GM12878 (cell line): ENCODE data around the gene IQGAP3. TPM values are rescaled to one million over a fixed set of nuclear protein-coding genes. Genes with fewer than 3 reads are reported as not detected.

Source experiments
- ATAC-seq: fragments of 200-7000 bp; cut with Tn5 transposase; 3 replicates; pipeline ENCODE4 v1.9.1; 2020; ENCODE audit warnings: mild to moderate bottlenecking, moderate library complexity
- Bru-seq: library from RNA; stranded (reverse); fragments of 400-500 nt; gene quantifications from one replicate; lab custom pipeline; 2021; lab: Mats Ljungman, UMichigan
- BruChase-seq, 2 experiments: library from RNA; stranded (reverse); fragments of 400-500 nt; gene quantifications; one replicate each; lab custom pipeline; 2021; lab: Mats Ljungman, UMichigan
- BruUV-seq: library from RNA; stranded (reverse); fragments of 400-500 nt; replicated peaks from 2 replicates; lab custom pipeline; 2021; lab: Mats Ljungman, UMichigan
- CTCF ChIA-PET: fragments of 300-600 bp; sonication (Branson Sonifier 250); formaldehyde crosslinking; extraction: SDS; loops from one replicate; lab custom pipeline; 2021; ENCODE audit warnings: inconsistent platforms; lab: Yijun Ruan, JAX
- POLR2A ChIA-PET: fragments of 350-600 bp; formaldehyde crosslinking; extraction: SDS; loops from one replicate; lab custom pipeline; 2021; ENCODE audit warnings: inconsistent platforms; lab: Charles Lee
- RAD21 ChIA-PET: fragments of 300-600 bp; sonication (Branson Sonifier 250); formaldehyde crosslinking; loops from one replicate; lab custom pipeline; 2023; ENCODE audit warnings: antibody characterized with exemption; ENCODE audit not compliant: unreplicated experiment; lab: Charles Lee
- SMC1A ChIA-PET: fragments of 300-600 bp; sonication (Branson Sonifier 250); formaldehyde crosslinking; loops from one replicate; lab custom pipeline; 2023; ENCODE audit not compliant: unreplicated experiment, uncharacterized antibody; lab: Charles Lee
- DNase-seq: peaks from one replicate; pipeline ENCODE4 v3.0.0-alpha.2; 2011; ENCODE audit warnings: low read depth, low spot score
- FAIRE-seq: peaks from 3 replicates; lab custom pipeline; 2011; peaks lifted over from hg19 to GRCh38; lab: Jason Lieb, UNC
- H2AFZ ChIP-seq: 2 replicates; pipeline ENCODE4 v1.6.0; 2011; ENCODE audit warnings: low read depth, low read length, control low read depth; ENCODE audit not compliant: control insufficient read depth
- H3K27ac ChIP-seq: 2 replicates; pipeline ENCODE4 v1.5.1; 2011; ENCODE audit warnings: control low read depth; ENCODE audit not compliant: control insufficient read depth, insufficient read depth
- H3K27me3 ChIP-seq, 2 experiments: replicated peaks in 1 of 2; 2 replicates each; pipeline versions ENCODE4 v1.6.0 to v1.6.1; 2011; ENCODE audit warnings: low read length in 1 of 2; ENCODE audit not compliant: control insufficient read depth in 2 of 2, insufficient read depth in 2 of 2
- H3K36me3 ChIP-seq, 2 experiments: 2 replicates each; pipeline ENCODE4 v1.5.1; 2011; ENCODE audit warnings: low read length in 1 of 2; ENCODE audit not compliant: control insufficient read depth in 2 of 2, insufficient read depth in 2 of 2
- H3K4me1 ChIP-seq: 2 replicates; pipeline ENCODE4 v1.6.1; 2011; ENCODE audit warnings: mild to moderate bottlenecking, low read length, moderate library complexity, mixed read lengths; ENCODE audit not compliant: control insufficient read depth, insufficient read depth
- H3K4me2 ChIP-seq: 2 replicates; pipeline ENCODE4 v1.6.0; 2011; ENCODE audit warnings: control low read depth; ENCODE audit not compliant: control insufficient read depth, insufficient read depth
- H3K4me3 ChIP-seq: fragments of 200-600 bp; sonication (generic); 2 replicates; pipeline ENCODE4 v1.5.1; 2016
- H3K79me2 ChIP-seq: 2 replicates; pipeline ENCODE4 v1.6.0; 2011; ENCODE audit warnings: low read length; ENCODE audit not compliant: control insufficient read depth, insufficient read depth
- H3K9ac ChIP-seq: 2 replicates; pipeline ENCODE4 v1.8.0; 2011; ENCODE audit warnings: low read length, control low read depth, mixed read lengths; ENCODE audit not compliant: control insufficient read depth, insufficient read depth
- H3K9me3 ChIP-seq: replicated peaks from 3 replicates; pipeline ENCODE4 v1.5.1; 2011; ENCODE audit warnings: mild to moderate bottlenecking, low read length; ENCODE audit not compliant: control insufficient read depth, insufficient read depth
- H4K20me1 ChIP-seq: 2 replicates; pipeline ENCODE4 v1.6.0; 2011; ENCODE audit not compliant: control insufficient read depth, insufficient read depth
- CHD1 ChIP-seq: IDR thresholded peaks from 2 replicates; pipeline ENCODE4 v1.6.1; 2012; ENCODE audit warnings: low read depth, low read length, improper control_type of control experiment
- DPF2 ChIP-seq: fragments of 450-650 bp; IDR thresholded peaks from 2 replicates; pipeline ENCODE4 v1.6.1; 2017; ENCODE audit warnings: mild to moderate bottlenecking
- ETV6 ChIP-seq, 2 experiments: fragments of 450-650 bp in 1 of 2; IDR thresholded peaks in 1 of 2; conservative IDR thresholded peaks in 1 of 2; 2 replicates each; pipeline ENCODE4 v1.6.1; 2014; ENCODE audit warnings: antibody characterized with exemption in 1 of 2, borderline replicate concordance in 1 of 2, low read depth in 1 of 2, mild to moderate bottlenecking in 1 of 2, moderate library complexity in 1 of 2
- HSF1 ChIP-seq: fragments of 150-350 bp; IDR thresholded peaks from 2 replicates; pipeline ENCODE4 v1.6.1; 2014; ENCODE audit warnings: mild to moderate bottlenecking, low read depth, low read length
- JUNB ChIP-seq: IDR thresholded peaks from 2 replicates; pipeline ENCODE4 v1.6.1; 2016; ENCODE audit warnings: antibody characterized with exemption, mild to moderate bottlenecking
- JUND ChIP-seq: IDR thresholded peaks from 2 replicates; pipeline ENCODE4 v1.6.1; 2012; ENCODE audit warnings: low read depth, mild to moderate bottlenecking, low read length, improper control_type of control experiment, moderate library complexity
- MTA3 ChIP-seq: IDR thresholded peaks from 2 replicates; pipeline ENCODE4 v1.6.1; 2012; ENCODE audit warnings: low read length, inconsistent platforms, borderline replicate concordance
- SIN3A ChIP-seq: IDR thresholded peaks from 2 replicates; pipeline ENCODE4 v1.6.1; 2012; ENCODE audit warnings: low read depth, low read length, improper control_type of control experiment
- SMC3 ChIP-seq: IDR thresholded peaks from 2 replicates; pipeline ENCODE4 v1.6.1; 2011; ENCODE audit warnings: low read length, improper control_type of control experiment, borderline replicate concordance
- TCF12 ChIP-seq: IDR thresholded peaks from 2 replicates; pipeline ENCODE4 v1.6.1; 2011; ENCODE audit warnings: low read depth, mild to moderate bottlenecking, low read length
- ZNF24 ChIP-seq: fragments of 450-650 bp; IDR thresholded peaks from 2 replicates; pipeline ENCODE4 v1.6.1; 2017; ENCODE audit warnings: antibody characterized with exemption, mild to moderate bottlenecking
- ZNF622 ChIP-seq: fragments of 450-650 bp; IDR thresholded peaks from 2 replicates; pipeline ENCODE4 v1.6.1; 2017; ENCODE audit warnings: mild to moderate bottlenecking, inconsistent platforms
- ZNF687 ChIP-seq: fragments of 450-650 bp; IDR thresholded peaks from 2 replicates; pipeline ENCODE4 v1.6.1; 2017; ENCODE audit warnings: mild to moderate bottlenecking, moderate library complexity
- ZZZ3 ChIP-seq: IDR thresholded peaks from 2 replicates; pipeline ENCODE4 v1.6.1; 2011; ENCODE audit warnings: low read depth; ENCODE audit not compliant: control insufficient read depth, insufficient read length
- WGBS: methylation state at CpG from one replicate; pipeline ENCODE4 v1.1.6; 2016; ENCODE audit warnings: low lambda C conversion rate; ENCODE audit not compliant: insufficient replicate concordance, insufficient coverage; ENCODE audit errors: missing lambda C conversion rate; 5-methylcytosine and 5-hydroxymethylcytosine counted together
- in situ Hi-C: fragments of 300-500 bp; cut with MboI; formaldehyde crosslinking; loops from 9 replicates; pipeline ENCODE4 v1.14.3; 2018; ENCODE audit warnings: mixed read lengths
- intact Hi-C: fragments of 100-400 bp; cut with micrococcal nuclease; formaldehyde crosslinking; loops from one replicate; pipeline ENCODE4 v1.14.2; 2022; ENCODE audit not compliant: unreplicated experiment
- long read RNA-seq, 2 experiments: library from polyadenylated mRNA; unstranded; transcript quantifications; one replicate each; pipeline ENCODE4 v2.0.0, GENCODE V29; 2019 to 2020
- polyA minus RNA-seq, 3 experiments: library from RNA; depleted of rRNA, polyadenylated mRNA; stranded (reverse); fragments of >200 nt; gene quantifications; 2 replicates each; pipeline ENCODE4 v1.2.3, GENCODE V29; 2011
- polyA plus RNA-seq, 11 experiments: library from polyadenylated mRNA; depleted of rRNA in 4 of 11; unstranded in 6 of 11; stranded (reverse) in 5 of 11; fragments of >200 nt; fragmentation: Nextera tagmentation in 4 of 11; fragmentation: Illumina TruSeq in 1 of 11; extraction: Ambion mirVana in 4 of 11; extraction: Trizol in 1 of 11; gene quantifications; 1 replicate in 1 of 11; 2 replicates in 10 of 11; pipeline versions ENCODE4 v1.2.1 to v1.2.3, GENCODE V29; 2011 to 2016; ENCODE audit warnings: inconsistent platforms in 2 of 11, missing spikeins in 2 of 11, low read depth in 1 of 11
- total RNA-seq, 4 experiments: library from RNA; depleted of rRNA in 3 of 4; stranded (reverse); fragments of >200 nt in 3 of 4; fragmentation: Illumina TruSeq in 1 of 4; extraction: Trizol in 1 of 4; gene quantifications; 2 replicates each; pipeline versions ENCODE4 v1.2.1 to v1.2.3, GENCODE V29; 2013 to 2021

Gene IQGAP3
- total RNA-seq (2013; cell fraction: nucleolus; rRNA removed), result 18.5 and 21.9 TPM in 2 replicates
- total RNA-seq (2014; rRNA removed) (7.6 and 8.9 TPM in 2 replicates), total RNA-seq (2014; rRNA removed; fragmentation: Illumina TruSeq; extraction: Trizol) (5.1 and 6.4 TPM in 2 replicates), total RNA-seq (2021) (10.5 and 11.3 TPM in 2 replicates), polyA plus RNA-seq (2011; rRNA removed) (4.9 and 8.1 TPM in 2 replicates), polyA plus RNA-seq (2014; fragmentation: Illumina TruSeq; extraction: Trizol) (4.4 and 7.1 TPM in 2 replicates), polyA plus RNA-seq (2014; fragmentation: Nextera tagmentation; extraction: Ambion mirVana) (1 to 10 TPM; 1.1 to 1.2 TPM), polyA plus RNA-seq (2014; rRNA removed) (10.5 and 10.7 TPM in 2 replicates), polyA plus RNA-seq (2016; fragmentation: Nextera tagmentation; extraction: Ambion mirVana) (1 to 10 TPM; 8.9 to 9.4 TPM), polyA minus RNA-seq (2011; rRNA and poly(A)+ RNA removed) (6.6 and 8.0 TPM in 2 replicates), Bru-seq, nascent RNA (percentile 49 among the genes with signal in this experiment), BruChase-seq, experiment 1, labeled RNA remaining after a 6-hour chase (percentile 60 among the genes with signal in this experiment), BruChase-seq, experiment 2, labeled RNA remaining after a 2-hour chase (percentile 57 among the genes with signal in this experiment)
- 3.1 TPM for polyA plus RNA-seq (2011; ENCODE audit: low read depth)
- polyA plus RNA-seq (2011; cell fraction: cytosol; rRNA removed), result 5.4 and 7.0 TPM in 2 replicates
- 58.8 and 67.9 TPM in 2 replicates for polyA plus RNA-seq (2011; cell fraction: nucleus; rRNA removed)
- polyA plus RNA-seq (2012), result 5.4 and 7.3 TPM in 2 replicates
- polyA minus RNA-seq (2011; cell fraction: cytosol; rRNA and poly(A)+ RNA removed), result 2.7 and 2.9 TPM in 2 replicates
- 7.0 and 9.4 TPM in 2 replicates for polyA minus RNA-seq (2011; cell fraction: nucleus; rRNA and poly(A)+ RNA removed)
- long read RNA-seq, experiment 1, partial matches to known transcripts, result 1 of 2 reads
- long read RNA-seq, experiment 1, other reads (novel, unspliced or antisense), result 1 of 2 reads
- long read RNA-seq, experiment 2, partial matches to known transcripts, result 1 of 5 reads
- long read RNA-seq, experiment 2, other reads (novel, unspliced or antisense), result 4 of 5 reads

GRCh38 chr1:156571919-156572662 lies at the start of gene IQGAP3:
TSS of gene IQGAP3 (minus strand) at chr1:156572565. CDS start at chr1:156572529, 36 bp downstream.
- TSS peak; percentile 80 for BruUV-seq
- Histone ChIP-seq H3K9me3 (no peaks in the 10 kb centered on the region), H3K9ac (peak within 1 kb of the TSS; percentile 64), H3K4me2 (peak within 1 kb of the TSS; percentile 84), H3K4me1 (0 out of 2 replicates have a peak, but pooled peaks cover 3% of the 10 kb centered on the region), H3K4me3 (peak within 1 kb of the TSS; percentile 73), H4K20me1 (no peaks in the 10 kb centered on the region), H2AFZ (peak within 1 kb of the TSS; percentile 64), H3K79me2 (no peaks in the 10 kb centered on the region), H3K27me3 (no peaks in the 10 kb centered on the region; a peak in 1 of 4 replicates), H3K36me3 (no peaks in the 10 kb centered on the region), H3K27ac (no peak within 1 kb of the TSS)
- intact Hi-C loops, result loop anchor here (2.0 kb wide), 1 partner anchor 115 kb away; no protein-coding TSS in a partner anchor
- peak; percentile 66 for FAIRE-seq
- CTCF ChIA-PET, result interaction anchor here (0.6 to 2.7 kb wide), 16 partner anchors 9 to 1208 kb away, joined by 3 to 16 read pairs (median 3); partner anchors contain the start of genes GPATCH4 and HAPLN2
- RAD21 ChIA-PET, result interaction anchor here (1.0 to 1.9 kb wide), 5 partner anchors 10 to 120 kb away, joined by 3 to 5 read pairs (median 4); no protein-coding TSS in a partner anchor
- ATAC-seq, result peak; percentile 99
- SMC1A ChIA-PET, result interaction anchor here (0.7 to 2.6 kb wide), 12 partner anchors 13 to 91 kb away, joined by 3 to 8 read pairs (median 3); no protein-coding TSS in a partner anchor
- POLR2A ChIA-PET, result interaction anchor here (0.8 to 1.3 kb wide), 2 partner anchors 73 to 115 kb away, joined by 4 to 5 read pairs; no protein-coding TSS in a partner anchor
- in situ Hi-C loops, result no loop called here
- DNase-seq, result peak; percentile 15
- 3% methylated on average over 38 of the region's 38 CpGs for WGBS
- TF ChIP-seq MTA3 (no peak), HSF1 (no peak), ZNF687 (no peak), ZZZ3 (no peak), SIN3A (peak; percentile 99), ZNF24 (no peak), JUNB (no peak), JUND (no peak), TCF12 (0 out of 2 replicates have a peak, but pooled peaks have one; percentile 26), ZNF622 (no peak), DPF2 (no peak), ETV6 (conservative IDR thresholded peaks at IDR 0.05 in 1 of 2, IDR thresholded peaks at IDR 0.05 in 1 of 2; ENCODE audit: borderline replicate concordance in 1 of 2, low read depth in 1 of 2) (no peak), SMC3 (no peak), CHD1 (no peak)
